ENCODE measurements around the gene RPE65.

GRCh38 chr1:68442006-68442405 lies 7.7 kb downstream of the RPE65 start:
- no peak for TF ChIP-seq CTCF (IDR thresholded peaks at IDR 0.05)
- TF ChIP-seq POLR2A (IDR thresholded peaks at IDR 0.05), result no peak
